ENCODE results near the gene ESPN. TPM values are rescaled to one million over a fixed set of nuclear protein-coding genes. Genes with fewer than 3 reads are reported as not detected.
"Not testable (repeated sequence)": the region's sequence is repeated elsewhere in the genome, so short reads cannot be mapped to it uniquely, and the experiment has no call there.

ESPN gene
- total RNA-seq, 4 donors from 2014 or later, result 40.2 to 368 (median 157) TPM

DNA sequence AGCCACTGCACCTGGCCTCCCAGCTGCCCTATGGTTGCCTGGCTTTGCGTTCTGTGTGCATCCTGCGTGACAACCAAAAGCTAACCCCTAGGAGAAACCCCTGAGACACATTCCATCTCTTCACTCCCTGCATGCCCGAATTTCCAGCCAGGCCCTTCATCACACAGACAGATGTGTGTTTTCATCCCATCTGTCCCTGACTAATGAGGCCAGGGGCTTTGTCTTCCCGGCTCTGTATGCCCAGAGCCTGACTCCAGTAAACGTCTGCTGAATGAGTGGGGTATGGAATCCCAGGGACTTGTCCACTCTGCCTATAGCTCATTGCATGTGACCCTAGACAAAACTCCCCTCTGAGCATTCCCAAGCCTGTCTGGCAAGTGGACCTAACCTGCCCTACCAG lies 9.6 kb downstream of the ESPN start:
- in situ Hi-C loops (cut with MboI; ENCODE audit: low pct_ligation_motif_present in 1 of 4, low pct_unique_long_range_greater_than_20kb in 1 of 4, low sequenced_read_pairs in 3 of 4), result no loop called here
- peaks cover 12% of the 10 kb centered on the region for H3K27me3 ChIP-seq
- intact Hi-C loops (cut with DNase I; ENCODE audit: low total_unique reads), result no loop called here
- H3K27ac ChIP-seq, result no peak overlapping the region
- H3K4me3 ChIP-seq, result no peak overlapping the region
- TF ChIP-seq, protein P1, sequence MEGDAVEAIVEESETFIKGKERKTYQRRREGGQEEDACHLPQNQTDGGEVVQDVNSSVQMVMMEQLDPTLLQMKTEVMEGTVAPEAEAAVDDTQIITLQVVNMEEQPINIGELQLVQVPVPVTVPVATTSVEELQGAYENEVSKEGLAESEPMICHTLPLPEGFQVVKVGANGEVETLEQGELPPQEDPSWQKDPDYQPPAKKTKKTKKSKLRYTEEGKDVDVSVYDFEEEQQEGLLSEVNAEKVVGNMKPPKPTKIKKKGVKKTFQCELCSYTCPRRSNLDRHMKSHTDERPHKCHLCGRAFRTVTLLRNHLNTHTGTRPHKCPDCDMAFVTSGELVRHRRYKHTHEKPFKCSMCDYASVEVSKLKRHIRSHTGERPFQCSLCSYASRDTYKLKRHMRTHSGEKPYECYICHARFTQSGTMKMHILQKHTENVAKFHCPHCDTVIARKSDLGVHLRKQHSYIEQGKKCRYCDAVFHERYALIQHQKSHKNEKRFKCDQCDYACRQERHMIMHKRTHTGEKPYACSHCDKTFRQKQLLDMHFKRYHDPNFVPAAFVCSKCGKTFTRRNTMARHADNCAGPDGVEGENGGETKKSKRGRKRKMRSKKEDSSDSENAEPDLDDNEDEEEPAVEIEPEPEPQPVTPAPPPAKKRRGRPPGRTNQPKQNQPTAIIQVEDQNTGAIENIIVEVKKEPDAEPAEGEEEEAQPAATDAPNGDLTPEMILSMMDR (IDR thresholded peaks at IDR 0.05), result no peak
- TF ChIP-seq POLR2A (IDR thresholded peaks at IDR 0.05), result no peak
- TF ChIP-seq EP300 (IDR thresholded peaks at IDR 0.05; ENCODE audit: low read depth), result no peak
- no peak for TF ChIP-seq POLR2AphosphoS5 (IDR thresholded peaks at IDR 0.05)
- no peaks in the 10 kb centered on the region for H3K36me3 ChIP-seq
- no peaks in the 10 kb centered on the region for H3K4me1 ChIP-seq
- WGBS, 2 donors (ENCODE audit: low coverage in 1 of 2), result 77% methylated on average over 5 of the region's 5 CpGs; no CpG with 5 or more reads in 1 of the 2 donors
- H3K9me3 ChIP-seq, result no peaks in the 10 kb centered on the region
- DNase-seq, result no peak

DNA sequence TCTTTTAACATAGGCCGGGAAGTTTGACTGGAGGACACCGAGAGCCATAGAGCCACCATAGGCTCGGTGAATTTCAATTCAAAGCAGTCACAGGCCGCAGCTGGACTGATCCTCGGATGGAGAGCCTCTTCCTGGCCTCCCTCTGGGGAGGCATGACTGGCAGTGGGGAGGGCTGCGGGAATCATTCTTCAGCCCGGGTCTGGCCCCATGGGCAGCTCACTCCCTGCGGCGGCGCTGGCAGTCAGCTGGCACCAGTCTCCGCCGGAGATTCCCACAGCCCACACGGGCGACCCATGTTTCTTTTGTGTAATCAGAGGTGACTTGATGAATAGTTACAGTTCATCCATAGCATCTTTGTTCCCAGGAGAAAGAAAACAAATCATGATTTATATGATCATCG lies 10.6 kb downstream of the ESPN start:
- Histone ChIP-seq H3K4me3 (no peak overlapping the region), H3K27ac (no peak overlapping the region), H3K9me3 (no peaks in the 10 kb centered on the region), H3K4me1 (peaks cover 0 to 4% (median 3%) of the 10 kb centered on the region in 4 donors), H3K36me3 (no peaks in the 10 kb centered on the region), H3K27me3 (peaks cover 17% of the 10 kb centered on the region)
- in situ Hi-C loops (cut with MboI; ENCODE audit: low pct_ligation_motif_present in 1 of 4, low pct_unique_long_range_greater_than_20kb in 1 of 4, low sequenced_read_pairs in 3 of 4), result no loop called here
- WGBS, 2 donors (ENCODE audit: low coverage in 1 of 2), result 60 to 79% methylated on average over 4 to 15 of the region's 15 CpGs
- intact Hi-C loops (cut with DNase I; ENCODE audit: low total_unique reads), result no loop called here
- TF ChIP-seq POLR2AphosphoS5 (IDR thresholded peaks at IDR 0.05) (no peak), EP300 (IDR thresholded peaks at IDR 0.05; ENCODE audit: low read depth) (no peak), POLR2A (IDR thresholded peaks at IDR 0.05) (no peak)
- TF ChIP-seq, protein P1 (IDR thresholded peaks at IDR 0.05), result no peak
- DNase-seq, result no peak

DNA sequence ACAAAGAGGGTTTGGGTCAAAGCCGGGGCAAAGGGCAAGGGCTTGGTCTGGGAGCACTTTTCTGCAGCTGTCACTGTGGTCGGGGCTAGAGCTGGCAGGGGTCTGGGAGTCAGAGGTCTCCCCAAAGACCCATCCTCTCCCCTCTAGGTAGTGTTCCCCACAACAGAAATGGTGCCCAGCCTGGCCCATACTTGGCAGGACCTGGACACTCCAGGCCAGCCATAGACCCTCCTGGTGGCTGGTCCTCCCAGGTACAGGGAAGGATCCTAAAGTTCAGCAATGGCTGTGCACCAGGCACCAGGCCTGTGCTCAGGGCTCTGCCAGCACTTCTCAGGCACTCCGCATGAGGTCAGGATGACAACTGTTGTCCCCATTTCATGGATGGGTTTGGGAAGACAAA lies 11.0 kb downstream of the ESPN start:
- TF ChIP-seq EP300 (IDR thresholded peaks at IDR 0.05; ENCODE audit: low read depth), result no peak
- TF ChIP-seq POLR2AphosphoS5 (IDR thresholded peaks at IDR 0.05), result no peak
- TF ChIP-seq, protein P1 (IDR thresholded peaks at IDR 0.05), result no peak
- no peak for TF ChIP-seq POLR2A (IDR thresholded peaks at IDR 0.05)
- no peak overlapping the region for H3K4me3 ChIP-seq
- WGBS, 2 donors (ENCODE audit: low coverage in 1 of 2), result 90% methylated on average over 1 of the region's 3 CpGs; no CpG with 5 or more reads in 1 of the 2 donors
- DNase-seq, result no peak
- H3K4me1 ChIP-seq, result peaks cover 0 to 8% (median 8%) of the 10 kb centered on the region in 4 donors
- no peak overlapping the region for H3K27ac ChIP-seq
- in situ Hi-C loops (cut with MboI; ENCODE audit: low pct_ligation_motif_present in 1 of 4, low pct_unique_long_range_greater_than_20kb in 1 of 4, low sequenced_read_pairs in 3 of 4) (no loop called here), intact Hi-C loops (cut with DNase I; ENCODE audit: low total_unique reads) (no loop called here)
- no peaks in the 10 kb centered on the region for H3K36me3 ChIP-seq
- no peaks in the 10 kb centered on the region for H3K9me3 ChIP-seq
- H3K27me3 ChIP-seq, result peaks cover 21% of the 10 kb centered on the region

DNA sequence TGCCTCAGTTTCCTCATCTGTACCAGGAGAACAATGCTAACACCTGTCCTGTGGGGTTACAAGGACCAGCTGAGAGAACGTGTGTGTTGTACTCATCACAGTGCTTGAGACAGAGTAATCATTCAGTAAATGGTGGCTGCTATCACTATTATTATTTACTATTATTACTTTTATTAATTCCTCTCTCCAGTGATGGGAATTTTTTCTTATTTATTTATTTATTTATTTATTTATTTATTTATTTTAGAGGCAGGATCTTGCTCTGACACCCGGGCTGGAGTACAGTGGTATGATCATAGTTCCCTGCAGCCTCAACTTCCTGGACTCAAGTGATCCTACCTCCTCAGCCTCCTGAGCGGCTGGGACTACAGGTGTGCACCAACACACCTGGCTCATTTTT lies 11.7 kb downstream of the ESPN start:
- H3K4me3 ChIP-seq; in situ Hi-C loops (cut with MboI; ENCODE audit: low pct_ligation_motif_present in 1 of 4, low pct_unique_long_range_greater_than_20kb in 1 of 4, low sequenced_read_pairs in 3 of 4); H3K27ac ChIP-seq; H3K36me3 ChIP-seq; intact Hi-C loops (cut with DNase I; ENCODE audit: low total_unique reads); DNase-seq; H3K9me3 ChIP-seq: not testable (repeated sequence)
- H3K27me3 ChIP-seq, result peaks cover 28% of the 10 kb centered on the region
- peaks cover 0 to 13% (median 11%) of the 10 kb centered on the region in 4 donors for H3K4me1 ChIP-seq
- WGBS, 2 donors (ENCODE audit: low coverage in 1 of 2), result 69 to 92% methylated on average over 2 to 3 of the region's 3 CpGs

All from transverse colon (tissue), 4 donors.